Measurements from ENCODE around the gene DROSHA.

The DROSHA gene

DNA sequence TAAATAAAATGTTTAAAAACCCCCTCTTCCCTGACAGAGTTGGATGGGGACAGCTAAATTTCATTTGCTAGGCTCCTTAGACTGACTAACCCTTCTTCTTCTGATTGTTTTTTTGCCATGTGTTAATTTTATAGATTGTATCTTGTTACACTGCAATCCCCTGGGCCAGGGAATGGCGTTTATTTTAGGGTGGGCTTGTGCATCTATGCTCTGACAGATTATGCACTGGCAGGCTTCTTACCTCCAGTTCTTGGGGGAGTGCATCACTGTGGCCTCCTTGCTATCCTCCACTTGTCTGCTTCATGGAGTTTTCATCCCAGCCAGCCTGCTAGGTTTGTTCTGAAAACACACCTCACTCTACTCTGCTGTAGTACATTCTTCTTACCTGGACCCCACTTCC, 159.8 kb downstream of the DROSHA start:
- no peak for DNase-seq

DNA sequence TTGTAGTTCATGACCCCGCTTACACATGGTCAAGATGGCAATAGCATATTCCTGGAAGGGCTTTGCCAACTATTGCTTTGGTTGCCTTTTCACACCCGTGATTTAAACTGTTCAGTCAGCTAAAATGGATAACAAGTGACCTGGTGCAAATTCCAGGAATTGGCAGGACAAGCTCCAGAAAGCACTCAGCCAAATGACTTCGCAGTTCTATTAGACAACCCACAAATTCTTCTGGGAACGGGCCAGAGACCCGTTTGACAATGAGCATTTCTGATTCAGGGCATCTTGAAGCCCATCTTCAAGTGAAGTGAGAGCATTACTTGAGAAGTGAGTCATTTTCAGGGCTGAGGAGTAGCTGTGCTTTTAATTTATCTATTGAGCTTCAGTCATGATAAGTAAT, 165.0 kb downstream of the DROSHA start:
- DNase-seq = peak; percentile 74

DNA sequence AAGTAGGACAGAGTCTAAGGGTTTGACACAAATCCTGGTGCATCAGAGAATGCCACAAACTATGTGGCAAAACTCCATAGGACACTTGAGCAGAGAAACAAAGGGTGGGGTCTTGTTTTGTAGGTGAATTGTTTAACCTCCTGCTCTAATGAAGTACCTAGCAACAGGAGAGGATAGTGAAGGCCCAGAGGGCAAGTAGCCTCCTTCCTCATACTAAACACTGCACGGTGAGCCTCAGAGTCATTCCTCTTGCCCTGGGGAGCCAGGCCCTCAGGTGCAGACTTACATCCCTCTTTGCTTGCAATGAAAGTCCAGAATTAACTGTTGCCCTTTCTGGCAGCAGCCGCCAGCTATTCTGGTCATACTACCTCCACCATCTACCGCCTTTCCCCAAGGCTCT, 166.1 kb downstream of the DROSHA start:
- DNase-seq = no peak

DNA sequence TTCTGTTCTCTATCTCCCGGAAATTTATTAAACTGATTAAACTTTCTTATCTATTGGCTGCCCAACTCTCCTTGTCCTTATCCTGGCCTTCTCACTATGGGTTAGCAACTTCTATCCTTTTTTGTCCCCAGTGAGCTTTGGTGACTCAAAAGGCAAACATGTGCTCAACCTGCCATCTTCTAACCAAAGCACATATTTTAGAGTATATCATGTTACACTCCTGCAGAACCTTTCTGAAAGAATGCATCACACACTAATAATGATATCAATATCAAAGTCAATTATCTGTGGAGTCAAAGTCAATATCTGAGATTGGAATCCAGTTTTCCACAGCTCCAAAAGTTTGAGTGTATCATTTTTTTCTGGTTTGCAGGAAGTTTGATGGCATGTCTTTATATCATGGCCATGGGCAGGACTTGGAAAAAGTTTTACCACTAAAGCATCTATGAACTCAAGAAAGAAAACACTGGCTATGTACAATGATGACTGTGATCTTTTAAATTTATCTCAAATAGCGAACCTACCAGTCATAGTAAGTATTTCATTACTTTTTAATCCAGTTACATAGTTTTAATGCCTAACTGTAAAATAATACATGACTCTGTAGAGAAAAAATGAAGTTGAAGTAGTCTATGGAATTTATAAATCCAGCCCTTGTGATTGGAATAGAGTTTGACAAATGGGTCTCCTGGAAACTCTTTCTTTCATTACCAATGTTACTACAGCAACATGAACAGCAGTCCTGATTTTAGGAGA, 166.8 kb downstream of the DROSHA start:
- DNase-seq = peak; percentile 84

DNA sequence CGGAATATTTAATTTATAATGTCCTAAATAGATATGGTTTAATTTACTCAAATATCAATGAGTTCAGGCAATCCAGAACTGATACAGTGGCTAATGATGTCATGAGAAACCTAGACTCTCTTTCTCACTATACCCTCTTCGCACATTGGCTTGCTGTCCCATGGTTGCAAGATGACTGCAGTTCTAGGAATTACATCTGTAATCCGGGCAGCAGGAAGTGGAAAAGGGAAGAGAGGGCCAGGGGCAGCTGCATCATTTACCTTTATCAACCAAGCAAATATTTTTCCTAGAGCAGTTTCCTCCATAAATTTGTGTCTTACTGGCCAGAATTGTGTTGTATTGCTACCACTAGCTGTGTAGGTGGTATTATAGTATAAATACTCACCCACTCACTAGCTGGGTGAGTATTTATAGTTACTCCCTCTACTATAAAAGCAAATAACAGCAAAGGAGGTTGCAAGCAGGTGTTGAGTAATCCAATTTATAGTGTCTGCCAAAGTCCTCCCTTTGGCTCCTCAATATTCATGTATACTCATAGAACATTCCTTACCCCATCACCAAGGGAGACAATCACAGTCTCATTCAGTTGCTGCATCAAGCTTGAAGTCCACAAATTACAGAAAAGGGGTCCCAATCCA, 168.8 kb downstream of the DROSHA start:
- DNase-seq = peak; percentile 75

DNA sequence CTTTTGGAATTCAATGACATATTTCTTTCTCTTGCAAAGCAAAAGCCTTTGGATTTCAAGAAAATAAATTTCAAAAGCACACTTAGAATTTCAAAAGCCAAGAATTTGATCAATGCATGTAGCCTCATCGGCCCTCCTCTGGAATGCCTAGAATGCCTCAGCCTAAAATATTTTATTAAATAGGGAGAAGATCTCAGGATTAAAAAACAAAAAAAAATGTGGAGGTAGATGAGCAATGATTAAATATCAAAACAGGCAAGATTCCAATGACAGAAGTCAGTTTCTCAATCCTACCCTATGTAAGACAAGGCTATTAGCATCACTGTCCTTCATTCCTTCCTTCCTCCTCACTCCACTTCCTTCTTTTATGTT, 169.4 kb downstream of the DROSHA start:
- peak; percentile 73 for DNase-seq

DNA sequence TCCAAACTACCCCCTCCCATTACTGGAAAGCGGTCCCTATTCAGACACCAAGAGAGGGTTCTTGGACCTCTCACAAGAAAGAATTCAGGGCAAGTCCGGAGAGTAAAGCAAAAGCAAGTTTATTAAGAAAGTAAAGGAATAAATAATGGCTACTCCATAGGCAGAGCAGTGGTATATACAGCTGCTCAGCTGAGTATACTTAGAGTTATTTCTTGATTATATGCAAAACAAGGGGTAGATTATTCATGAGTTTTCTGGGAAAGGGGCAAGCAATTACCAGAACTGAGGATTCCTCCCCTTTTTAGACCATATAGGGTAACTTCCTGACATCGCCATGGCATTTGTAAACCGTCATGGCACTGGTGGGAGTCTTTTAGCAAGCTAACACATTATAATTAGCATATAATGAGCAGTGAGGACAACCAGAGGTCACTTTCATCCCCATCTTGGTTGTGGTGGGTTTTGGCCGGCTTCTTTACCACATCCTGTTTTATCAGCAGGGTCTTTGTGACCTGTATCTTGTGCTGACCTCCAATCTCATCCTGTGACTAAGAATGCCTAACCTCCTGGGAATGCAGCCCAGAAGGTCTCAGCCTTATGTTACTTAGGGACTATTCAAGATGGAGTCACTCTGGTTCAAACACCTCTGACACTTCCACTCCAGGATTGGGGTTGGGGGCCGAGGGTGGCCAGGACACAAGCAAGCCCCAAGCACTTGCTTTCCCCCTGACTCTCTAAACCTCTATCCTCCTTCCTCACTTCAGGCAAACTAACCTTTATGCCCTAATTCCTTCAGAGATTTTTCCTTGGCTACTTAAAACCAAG, 170.0 kb downstream of the DROSHA start:
- peak; percentile 71 for DNase-seq

DNA sequence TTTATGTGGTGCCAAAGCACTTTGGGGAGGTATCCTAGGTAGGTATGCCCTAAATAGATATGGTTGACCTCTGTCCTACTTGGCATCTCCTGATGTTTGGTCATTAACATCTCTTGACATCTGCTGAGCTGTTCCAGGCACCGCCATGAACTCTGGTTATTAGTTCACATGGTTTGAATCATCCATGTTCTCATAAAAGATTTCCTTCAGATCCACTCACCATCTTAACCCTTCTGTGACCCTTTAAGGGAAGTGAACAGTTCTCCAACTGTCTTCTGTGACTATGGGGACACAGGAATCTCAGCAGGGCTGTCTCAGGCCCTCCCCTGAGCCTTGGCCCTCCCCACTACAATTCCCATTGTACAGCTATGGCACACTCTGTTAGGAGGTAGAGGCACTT, 170.7 kb downstream of the DROSHA start:
- DNase-seq = peak; percentile 81

DNA sequence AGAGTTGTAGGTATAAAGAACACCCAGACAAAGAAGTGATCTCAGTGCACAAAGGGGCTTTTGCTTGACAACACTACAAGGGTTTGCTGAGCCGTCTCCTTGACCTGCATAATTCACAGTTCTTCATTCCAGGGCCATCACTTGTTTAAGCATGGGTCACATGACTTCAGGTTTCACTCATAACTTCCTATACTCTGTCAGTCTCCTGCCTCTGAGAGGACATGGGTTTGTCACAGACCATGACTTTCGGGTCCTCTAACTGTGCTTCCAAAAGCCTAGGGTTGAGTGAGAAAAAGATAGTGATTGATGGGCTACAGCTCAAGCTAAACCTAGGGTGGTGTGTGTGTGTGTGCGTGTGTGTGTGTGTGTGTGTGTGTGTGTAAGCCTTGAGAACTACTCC, 172.1 kb downstream of the DROSHA start:
- DNase-seq = no peak

DNA sequence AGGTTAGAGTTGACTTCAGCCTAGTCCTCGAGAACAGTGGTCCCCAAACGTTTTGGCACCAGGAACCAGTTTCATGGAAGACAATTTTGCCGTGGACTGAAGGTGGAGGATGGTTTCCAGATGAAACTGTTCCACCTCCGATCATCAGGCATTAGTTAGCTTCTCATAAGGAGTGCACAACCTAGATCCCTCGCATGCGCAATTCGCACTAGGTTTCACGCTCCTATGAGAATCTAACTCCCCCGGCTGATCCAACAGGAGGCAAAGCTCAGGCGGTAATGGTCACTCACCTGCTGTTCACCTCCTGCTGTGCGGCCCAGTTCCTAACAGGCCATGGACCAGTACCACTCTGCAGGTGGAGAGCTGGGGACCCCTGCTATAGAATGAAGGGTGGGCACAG, 174.9 kb downstream of the DROSHA start:
- no peak for DNase-seq

DNA sequence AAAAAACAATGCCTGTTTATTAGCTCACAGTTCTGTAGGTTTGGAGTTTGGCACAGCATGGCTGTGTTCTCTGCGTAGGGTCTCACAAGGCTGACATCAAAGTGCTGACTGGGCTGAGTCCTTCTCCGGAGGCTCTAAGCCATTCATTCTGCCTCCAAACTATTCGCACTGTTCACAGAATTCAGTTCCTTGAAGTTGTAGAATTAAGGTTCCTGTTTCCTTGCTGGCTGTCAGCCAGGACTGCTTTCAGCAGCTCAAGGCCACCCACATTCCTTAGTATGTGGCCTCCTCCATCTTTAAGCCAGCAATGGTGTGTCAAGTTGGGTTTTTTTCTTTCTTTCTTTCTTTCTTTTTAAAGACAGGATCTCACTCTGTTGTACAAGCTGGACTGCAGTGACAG, 176.6 kb downstream of the DROSHA start:
- no peak for DNase-seq
